Panc1 (cell line): ENCODE data around the gene ACSL5.

ENCODE experiments used
- POLR2AphosphoS5 ChIP-seq: IDR thresholded peaks from 2 replicates; pipeline ENCODE4 v1.6.1; 2012; ENCODE audit warnings: mild to moderate bottlenecking, low read depth, low read length, moderate library complexity
- SIN3A ChIP-seq: IDR thresholded peaks from 2 replicates; pipeline ENCODE4 v1.6.1; 2012; ENCODE audit warnings: low read depth, mild to moderate bottlenecking, low read length, moderate library complexity, borderline replicate concordance; ENCODE audit not compliant: insufficient read depth
- TCF7L2 ChIP-seq: IDR thresholded peaks from 2 replicates; pipeline ENCODE4 v1.6.1; 2011; ENCODE audit warnings: mild to moderate bottlenecking, low read depth, low read length, inconsistent platforms
- TF ChIP-seq, protein P1 (sequence below): fragments of 450-650 bp; IDR thresholded peaks from 2 replicates; pipeline ENCODE4 v1.5.1; 2017; ENCODE audit warnings: mild to moderate bottlenecking
- TF ChIP-seq, protein P2 (sequence below), 2 experiments: IDR thresholded peaks; 2 replicates each; pipeline ENCODE4 v1.6.1; 2011 to 2012; ENCODE audit warnings: low read depth in 2 of 2, control low read depth in 1 of 2, low read length in 1 of 2, mild to moderate bottlenecking in 1 of 2, moderate library complexity in 1 of 2; ENCODE audit not compliant: insufficient read depth in 1 of 2

DNA sequence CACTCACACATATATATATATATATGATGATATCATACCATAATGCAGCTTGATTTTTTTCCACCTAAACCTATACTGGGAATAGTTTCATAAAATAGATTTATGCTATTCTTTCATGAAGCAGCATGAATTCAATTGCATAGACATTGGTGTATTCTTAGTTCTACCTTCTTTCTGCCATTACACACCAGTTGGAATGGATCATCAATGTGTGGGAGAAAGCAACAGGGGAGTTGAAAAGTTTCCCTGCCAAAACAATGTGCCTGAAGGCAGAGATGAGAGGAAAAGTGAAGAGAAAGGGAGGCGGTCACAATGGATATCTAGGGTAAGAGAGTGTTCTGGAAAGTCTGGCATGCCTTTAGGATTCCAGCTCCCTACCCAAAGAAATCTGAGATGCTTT, 25.2 kb upstream of the ACSL5 start:
- TF ChIP-seq POLR2AphosphoS5 (no peak), SIN3A (no peak), TCF7L2 (no peak)
- TF ChIP-seq, protein P1, sequence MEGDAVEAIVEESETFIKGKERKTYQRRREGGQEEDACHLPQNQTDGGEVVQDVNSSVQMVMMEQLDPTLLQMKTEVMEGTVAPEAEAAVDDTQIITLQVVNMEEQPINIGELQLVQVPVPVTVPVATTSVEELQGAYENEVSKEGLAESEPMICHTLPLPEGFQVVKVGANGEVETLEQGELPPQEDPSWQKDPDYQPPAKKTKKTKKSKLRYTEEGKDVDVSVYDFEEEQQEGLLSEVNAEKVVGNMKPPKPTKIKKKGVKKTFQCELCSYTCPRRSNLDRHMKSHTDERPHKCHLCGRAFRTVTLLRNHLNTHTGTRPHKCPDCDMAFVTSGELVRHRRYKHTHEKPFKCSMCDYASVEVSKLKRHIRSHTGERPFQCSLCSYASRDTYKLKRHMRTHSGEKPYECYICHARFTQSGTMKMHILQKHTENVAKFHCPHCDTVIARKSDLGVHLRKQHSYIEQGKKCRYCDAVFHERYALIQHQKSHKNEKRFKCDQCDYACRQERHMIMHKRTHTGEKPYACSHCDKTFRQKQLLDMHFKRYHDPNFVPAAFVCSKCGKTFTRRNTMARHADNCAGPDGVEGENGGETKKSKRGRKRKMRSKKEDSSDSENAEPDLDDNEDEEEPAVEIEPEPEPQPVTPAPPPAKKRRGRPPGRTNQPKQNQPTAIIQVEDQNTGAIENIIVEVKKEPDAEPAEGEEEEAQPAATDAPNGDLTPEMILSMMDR, result no peak
- TF ChIP-seq, protein P2, sequence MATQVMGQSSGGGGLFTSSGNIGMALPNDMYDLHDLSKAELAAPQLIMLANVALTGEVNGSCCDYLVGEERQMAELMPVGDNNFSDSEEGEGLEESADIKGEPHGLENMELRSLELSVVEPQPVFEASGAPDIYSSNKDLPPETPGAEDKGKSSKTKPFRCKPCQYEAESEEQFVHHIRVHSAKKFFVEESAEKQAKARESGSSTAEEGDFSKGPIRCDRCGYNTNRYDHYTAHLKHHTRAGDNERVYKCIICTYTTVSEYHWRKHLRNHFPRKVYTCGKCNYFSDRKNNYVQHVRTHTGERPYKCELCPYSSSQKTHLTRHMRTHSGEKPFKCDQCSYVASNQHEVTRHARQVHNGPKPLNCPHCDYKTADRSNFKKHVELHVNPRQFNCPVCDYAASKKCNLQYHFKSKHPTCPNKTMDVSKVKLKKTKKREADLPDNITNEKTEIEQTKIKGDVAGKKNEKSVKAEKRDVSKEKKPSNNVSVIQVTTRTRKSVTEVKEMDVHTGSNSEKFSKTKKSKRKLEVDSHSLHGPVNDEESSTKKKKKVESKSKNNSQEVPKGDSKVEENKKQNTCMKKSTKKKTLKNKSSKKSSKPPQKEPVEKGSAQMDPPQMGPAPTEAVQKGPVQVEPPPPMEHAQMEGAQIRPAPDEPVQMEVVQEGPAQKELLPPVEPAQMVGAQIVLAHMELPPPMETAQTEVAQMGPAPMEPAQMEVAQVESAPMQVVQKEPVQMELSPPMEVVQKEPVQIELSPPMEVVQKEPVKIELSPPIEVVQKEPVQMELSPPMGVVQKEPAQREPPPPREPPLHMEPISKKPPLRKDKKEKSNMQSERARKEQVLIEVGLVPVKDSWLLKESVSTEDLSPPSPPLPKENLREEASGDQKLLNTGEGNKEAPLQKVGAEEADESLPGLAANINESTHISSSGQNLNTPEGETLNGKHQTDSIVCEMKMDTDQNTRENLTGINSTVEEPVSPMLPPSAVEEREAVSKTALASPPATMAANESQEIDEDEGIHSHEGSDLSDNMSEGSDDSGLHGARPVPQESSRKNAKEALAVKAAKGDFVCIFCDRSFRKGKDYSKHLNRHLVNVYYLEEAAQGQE (IDR thresholded peaks at IDR 0.05; ENCODE audit: insufficient read depth in 1 of 2, low read depth in 2 of 2, low read length in 1 of 2), result no peak
